Testis (tissue), 3 donors: Measurements from ENCODE around the gene PTGFRN. TPM values are rescaled to one million over a fixed set of nuclear protein-coding genes. Genes with fewer than 3 reads are reported as not detected.

Source experiments
- DNase-seq: peaks from one replicate; pipeline ENCODE4 v3.0.0-alpha.2; 2019
- H3K27ac ChIP-seq, 2 donors: fragments of 200-600 bp; sonication (generic); one replicate each; pipeline ENCODE4 v1.5.1; 2019
- H3K27me3 ChIP-seq: fragments of 200-600 bp; sonication (generic); one replicate; pipeline ENCODE4 v1.5.1; 2019
- H3K36me3 ChIP-seq: fragments of 200-600 bp; sonication (generic); one replicate; pipeline ENCODE4 v1.5.1; 2017; ENCODE audit warnings: low read depth; ENCODE audit errors: missing control alignments
- H3K4me1 ChIP-seq: fragments of 200-600 bp; sonication (generic); one replicate; pipeline ENCODE4 v1.5.1; 2019
- H3K4me3 ChIP-seq, 2 donors: fragments of 200-600 bp; sonication (generic); one replicate each; pipeline ENCODE4 v1.5.1; 2017 to 2019
- H3K9me3 ChIP-seq: fragments of 200-600 bp; sonication (generic); one replicate; pipeline ENCODE4 v1.5.1; 2017
- POLR2A ChIP-seq: fragments of 450-650 bp; IDR thresholded peaks from one replicate; pipeline ENCODE4 v1.6.1; 2017; ENCODE audit warnings: antibody characterized with exemption, mild to moderate bottlenecking, moderate library complexity
- WGBS, 2 donors: methylation state at CpG; one replicate each; pipeline ENCODE4 v1.1.5; 2018; 5-methylcytosine and 5-hydroxymethylcytosine counted together
- intact Hi-C: fragments of 100-400 bp; cut with DNase I; formaldehyde crosslinking; loops from one replicate; pipeline ENCODE4 v1.15.1; 2023; ENCODE audit warnings: low total_unique reads
- polyA plus RNA-seq: library from polyadenylated mRNA; stranded (reverse); fragments of 350-450 nt; fragmentation: Illumina TruSeq; extraction: RNeasy Lipid Tissue Mini Kit (QIAGEN cat#74804); gene quantifications from one replicate; pipeline ENCODE4 v1.2.3, GENCODE V29; 2014; ENCODE audit warnings: low read depth, low replicate concordance; ENCODE audit not compliant: insufficient read depth
- total RNA-seq, 2 donors: library from RNA; depleted of rRNA; stranded (reverse); fragments of >200 nt; gene quantifications; one replicate each; pipeline ENCODE4 v1.2.3, GENCODE V29; 2016
- TF ChIP-seq, protein P1 (sequence below), 3 experiments: fragments of 450-650 bp in 2 of 3; fragments of 200-600 bp in 1 of 3; sonication (generic) in 1 of 3; IDR thresholded peaks; one replicate each; pipeline ENCODE4 v1.5.1; 2016 to 2019; ENCODE audit warnings: antibody characterized with exemption in 3 of 3, mild to moderate bottlenecking in 2 of 3, moderate library complexity in 1 of 3

Gene PTGFRN
- total and polyA plus RNA-seq, 3 donors from 2014 or later: 26.8 to 32.0 (median 28.1) TPM

GRCh38 chr1:116945421-116945820 is 35.7 kb downstream of the PTGFRN start:
- no peaks in the 10 kb centered on the region for H3K9me3 ChIP-seq
- no peaks in the 10 kb centered on the region for H3K27me3 ChIP-seq
- TF ChIP-seq POLR2A: no peak
- TF ChIP-seq, protein P1, sequence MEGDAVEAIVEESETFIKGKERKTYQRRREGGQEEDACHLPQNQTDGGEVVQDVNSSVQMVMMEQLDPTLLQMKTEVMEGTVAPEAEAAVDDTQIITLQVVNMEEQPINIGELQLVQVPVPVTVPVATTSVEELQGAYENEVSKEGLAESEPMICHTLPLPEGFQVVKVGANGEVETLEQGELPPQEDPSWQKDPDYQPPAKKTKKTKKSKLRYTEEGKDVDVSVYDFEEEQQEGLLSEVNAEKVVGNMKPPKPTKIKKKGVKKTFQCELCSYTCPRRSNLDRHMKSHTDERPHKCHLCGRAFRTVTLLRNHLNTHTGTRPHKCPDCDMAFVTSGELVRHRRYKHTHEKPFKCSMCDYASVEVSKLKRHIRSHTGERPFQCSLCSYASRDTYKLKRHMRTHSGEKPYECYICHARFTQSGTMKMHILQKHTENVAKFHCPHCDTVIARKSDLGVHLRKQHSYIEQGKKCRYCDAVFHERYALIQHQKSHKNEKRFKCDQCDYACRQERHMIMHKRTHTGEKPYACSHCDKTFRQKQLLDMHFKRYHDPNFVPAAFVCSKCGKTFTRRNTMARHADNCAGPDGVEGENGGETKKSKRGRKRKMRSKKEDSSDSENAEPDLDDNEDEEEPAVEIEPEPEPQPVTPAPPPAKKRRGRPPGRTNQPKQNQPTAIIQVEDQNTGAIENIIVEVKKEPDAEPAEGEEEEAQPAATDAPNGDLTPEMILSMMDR (IDR thresholded peaks at IDR 0.05): no peak
- intact Hi-C loops: no loop called here
- DNase-seq: no peak
- no peaks in the 10 kb centered on the region for H3K36me3 ChIP-seq
- H3K27ac ChIP-seq: no peak overlapping the region
- no peaks in the 10 kb centered on the region for H3K4me1 ChIP-seq
- 40 to 54% methylated on average over 5 of the region's 5 CpGs for whole genome bisulfite sequencing, 2 donors
- no peak overlapping the region for H3K4me3 ChIP-seq

DNA sequence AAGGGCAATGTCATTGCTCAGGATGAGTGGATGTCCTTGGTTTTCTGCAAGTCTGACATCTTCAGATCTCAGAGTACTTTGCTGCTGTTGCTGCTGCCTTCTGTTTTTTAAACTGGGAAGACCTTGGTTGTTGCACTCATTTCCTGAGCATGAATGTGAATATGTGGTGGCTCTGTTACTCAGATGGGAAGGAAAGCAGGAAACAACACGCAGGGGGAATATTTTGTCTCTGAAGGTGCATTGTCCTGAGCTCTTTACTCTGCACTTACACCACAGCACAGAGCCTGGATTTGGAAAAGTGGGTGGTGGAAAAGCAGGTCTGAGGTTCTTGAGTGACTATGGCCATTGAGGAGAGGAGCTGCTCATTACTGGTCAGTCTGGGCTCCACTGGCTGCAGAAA is 36.3 kb downstream of the PTGFRN start:
- WGBS, 2 donors: 32 to 60% methylated on average over 1 of the region's 1 CpG
- intact Hi-C loops: no loop called here
- Histone ChIP-seq H3K36me3 (no peaks in the 10 kb centered on the region), H3K27me3 (no peaks in the 10 kb centered on the region), H3K4me1 (no peaks in the 10 kb centered on the region), H3K9me3 (no peaks in the 10 kb centered on the region), H3K4me3 (no peak overlapping the region), H3K27ac (no peak overlapping the region)
- TF ChIP-seq, protein P1 (IDR thresholded peaks at IDR 0.05): no peak
- no peak for TF ChIP-seq POLR2A
- DNase-seq: no peak

- Histone ChIP-seq H3K36me3 (no peaks in the 10 kb centered on the region), H3K27ac (no peak overlapping the region), H3K9me3 (no peaks in the 10 kb centered on the region), H3K27me3 (no peaks in the 10 kb centered on the region), H3K4me3 (no peak overlapping the region), H3K4me1 (no peaks in the 10 kb centered on the region)
- no peak for DNase-seq
- 46 to 89% methylated on average over 4 to 5 of the region's 5 CpGs for WGBS, 2 donors
- intact Hi-C loops: no loop called here
- TF ChIP-seq, protein P1 (IDR thresholded peaks at IDR 0.05): no peak
- TF ChIP-seq POLR2A: no peak
Measured at GRCh38 chr1:116947092-116947860, 37.6 kb downstream of the PTGFRN start.

- Histone ChIP-seq H3K4me1 (no peaks in the 10 kb centered on the region), H3K27ac (no peak overlapping the region), H3K4me3 (no peak overlapping the region), H3K9me3 (no peaks in the 10 kb centered on the region), H3K27me3 (no peaks in the 10 kb centered on the region), H3K36me3 (no peaks in the 10 kb centered on the region)
- WGBS, 2 donors: 81 to 83% methylated on average over 5 of the region's 5 CpGs
- TF ChIP-seq POLR2A: no peak
- TF ChIP-seq, protein P1 (IDR thresholded peaks at IDR 0.05): no peak
- DNase-seq: no peak
- intact Hi-C loops: no loop called here
Measured at GRCh38 chr1:116948046-116948445, 38.3 kb downstream of the PTGFRN start.

- no peaks in the 10 kb centered on the region for H3K27me3 ChIP-seq
- no peak overlapping the region for H3K27ac ChIP-seq
- intact Hi-C loops: no loop called here
- no peak for DNase-seq
- no peak overlapping the region for H3K4me3 ChIP-seq
- H3K4me1 ChIP-seq: no peaks in the 10 kb centered on the region
- H3K9me3 ChIP-seq: no peaks in the 10 kb centered on the region
- no peaks in the 10 kb centered on the region for H3K36me3 ChIP-seq
- WGBS, 2 donors: 97 to 100% methylated on average over 1 of the region's 1 CpG
- TF ChIP-seq, protein P1 (IDR thresholded peaks at IDR 0.05): no peak
- TF ChIP-seq POLR2A: no peak
Measured at GRCh38 chr1:116948642-116949041, 38.9 kb downstream of the PTGFRN start.
